ENCODE measurements around the gene PMS2.
"Not testable (repeated sequence)": the region's sequence is repeated elsewhere in the genome, so short reads cannot be mapped to it uniquely, and the experiment has no call there.

Gene PMS2, protein sequence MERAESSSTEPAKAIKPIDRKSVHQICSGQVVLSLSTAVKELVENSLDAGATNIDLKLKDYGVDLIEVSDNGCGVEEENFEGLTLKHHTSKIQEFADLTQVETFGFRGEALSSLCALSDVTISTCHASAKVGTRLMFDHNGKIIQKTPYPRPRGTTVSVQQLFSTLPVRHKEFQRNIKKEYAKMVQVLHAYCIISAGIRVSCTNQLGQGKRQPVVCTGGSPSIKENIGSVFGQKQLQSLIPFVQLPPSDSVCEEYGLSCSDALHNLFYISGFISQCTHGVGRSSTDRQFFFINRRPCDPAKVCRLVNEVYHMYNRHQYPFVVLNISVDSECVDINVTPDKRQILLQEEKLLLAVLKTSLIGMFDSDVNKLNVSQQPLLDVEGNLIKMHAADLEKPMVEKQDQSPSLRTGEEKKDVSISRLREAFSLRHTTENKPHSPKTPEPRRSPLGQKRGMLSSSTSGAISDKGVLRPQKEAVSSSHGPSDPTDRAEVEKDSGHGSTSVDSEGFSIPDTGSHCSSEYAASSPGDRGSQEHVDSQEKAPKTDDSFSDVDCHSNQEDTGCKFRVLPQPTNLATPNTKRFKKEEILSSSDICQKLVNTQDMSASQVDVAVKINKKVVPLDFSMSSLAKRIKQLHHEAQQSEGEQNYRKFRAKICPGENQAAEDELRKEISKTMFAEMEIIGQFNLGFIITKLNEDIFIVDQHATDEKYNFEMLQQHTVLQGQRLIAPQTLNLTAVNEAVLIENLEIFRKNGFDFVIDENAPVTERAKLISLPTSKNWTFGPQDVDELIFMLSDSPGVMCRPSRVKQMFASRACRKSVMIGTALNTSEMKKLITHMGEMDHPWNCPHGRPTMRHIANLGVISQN

DNA sequence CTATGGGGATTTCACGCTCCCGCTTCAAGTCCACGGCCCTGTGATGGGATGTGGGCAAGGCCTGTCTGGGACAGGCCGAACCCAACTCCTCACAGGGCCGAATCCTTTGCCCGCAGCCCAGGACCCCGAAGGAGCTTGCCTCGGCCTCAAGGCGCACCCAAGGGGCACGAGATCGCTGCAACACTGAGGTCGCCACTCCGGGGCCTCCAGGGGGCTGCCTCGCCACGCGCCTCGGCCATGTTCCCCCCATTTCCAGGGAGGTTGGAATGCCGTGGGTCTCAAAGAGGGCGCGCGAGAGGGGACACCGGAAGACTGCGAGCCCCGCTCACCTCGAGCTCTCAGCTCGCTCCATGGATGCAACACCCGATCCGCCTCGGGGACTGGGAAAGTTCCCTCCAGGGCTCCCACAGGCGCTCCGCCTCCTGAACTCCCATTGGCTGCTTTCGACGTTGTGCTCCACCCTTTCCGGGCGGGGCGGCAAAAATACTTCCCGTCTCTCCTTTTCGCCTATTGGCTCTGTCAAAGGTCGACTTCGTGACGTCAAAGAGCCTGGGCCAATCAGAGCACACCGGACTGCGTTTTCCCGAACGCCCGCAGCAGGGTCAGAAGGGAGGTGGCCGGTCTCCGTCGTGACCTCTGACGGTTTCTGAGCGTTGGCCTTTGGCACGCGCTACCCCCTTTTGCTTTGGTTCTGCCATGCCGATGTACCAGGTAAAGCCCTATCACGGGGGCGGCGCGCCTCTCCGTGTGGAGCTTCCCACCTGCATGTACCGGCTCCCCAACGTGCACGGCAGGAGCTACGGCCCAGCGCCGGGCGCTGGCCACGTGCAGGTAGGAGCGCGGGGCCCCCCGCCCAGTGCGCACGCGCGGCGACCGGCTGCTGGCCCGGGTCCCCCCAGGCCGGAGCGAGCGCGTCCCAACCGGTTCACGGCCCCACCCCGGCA, at the start of gene PMS2, which contains the start of gene AIMP2:
PMS2 (minus strand) TSS at position 382 of the 944 bp plus-strand sequence; CDS start at position 352, 30 bp downstream.
AIMP2 (plus strand) TSS at position 605 of the 944 bp plus-strand sequence; CDS start at position 697, 92 bp downstream.
- peak; percentile 98 for DNase-seq (ENCODE audit: low spot score)

DNA sequence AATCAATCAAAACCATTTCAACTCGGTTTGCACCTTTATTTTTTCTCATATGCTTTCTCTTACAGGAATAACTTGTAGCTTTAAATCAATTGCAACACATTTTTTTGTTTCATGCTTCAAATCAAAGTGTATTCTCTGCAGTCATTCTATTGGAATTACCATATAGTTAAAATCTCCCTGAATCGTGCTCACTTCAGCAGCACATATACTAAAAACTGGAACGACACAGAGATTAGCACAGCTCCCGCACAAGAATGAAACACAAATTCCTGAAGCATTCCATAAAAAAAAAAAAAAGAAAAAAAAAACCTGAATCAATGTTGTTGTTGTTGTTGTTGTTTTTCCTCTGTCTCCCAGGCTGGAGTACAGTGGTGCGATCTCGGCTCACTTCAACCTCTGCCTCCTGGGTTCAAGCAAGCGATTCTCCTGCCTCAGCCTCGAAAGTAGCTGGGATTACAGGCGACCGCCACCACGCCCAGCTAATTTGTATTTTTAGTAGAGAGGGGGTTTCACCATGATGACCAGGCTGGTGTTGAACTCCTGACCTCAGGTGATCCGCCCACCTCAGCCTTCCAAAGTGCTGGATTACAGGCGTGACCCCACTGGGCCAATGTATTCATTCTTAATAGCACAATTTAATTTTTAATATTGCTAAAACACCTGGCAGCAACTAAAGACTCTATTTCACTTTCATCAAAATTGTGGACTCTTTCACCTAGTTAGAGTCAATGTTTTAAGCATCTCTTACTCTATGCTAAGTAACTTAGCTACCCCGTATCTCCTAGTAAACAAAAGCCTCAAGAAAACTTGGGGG, 48.7 kb upstream of the PMS2 start:
- DNase-seq (ENCODE audit: low spot score): no peak

DNA sequence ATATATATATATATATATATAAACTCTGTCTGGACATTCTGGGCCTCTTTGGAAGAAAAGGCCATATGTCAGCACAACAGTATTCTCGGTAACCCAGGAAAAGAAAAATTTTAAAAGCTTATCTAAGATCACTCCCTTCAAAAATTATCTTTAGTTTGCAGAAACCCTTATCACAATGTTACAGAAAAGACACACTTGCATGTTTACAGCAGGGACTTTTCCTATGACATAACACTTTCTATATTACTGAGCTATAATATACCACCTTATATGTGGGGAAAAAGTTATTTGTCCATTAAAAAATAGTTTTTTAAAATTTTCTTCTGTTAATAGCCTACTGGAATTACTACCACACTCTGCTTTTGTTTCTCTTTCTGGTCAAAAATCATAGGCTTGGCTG, 47.8 kb upstream of the PMS2 start:
- no peak for DNase-seq (ENCODE audit: low spot score)

DNA sequence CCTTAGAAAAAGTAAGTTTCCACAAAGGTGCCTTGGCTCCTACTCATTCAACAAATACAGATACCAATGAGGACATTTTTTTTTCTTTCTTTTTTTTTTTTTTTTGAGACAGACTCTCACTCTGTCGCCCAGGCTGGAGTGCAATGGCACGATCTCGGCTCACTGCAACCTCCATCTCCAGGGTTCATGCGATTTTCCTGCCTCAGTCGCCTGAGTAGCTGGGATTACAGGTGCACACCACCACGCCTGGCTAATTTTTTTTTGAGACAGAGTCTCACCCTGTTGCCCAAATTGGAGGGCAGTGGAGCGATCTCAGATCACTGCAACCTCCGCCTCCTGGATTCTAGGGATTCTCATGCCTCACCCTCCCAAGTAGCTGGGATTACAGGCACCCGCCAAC, 42.3 kb upstream of the PMS2 start:
- DNase-seq (ENCODE audit: low spot score): not testable (repeated sequence)

DNA sequence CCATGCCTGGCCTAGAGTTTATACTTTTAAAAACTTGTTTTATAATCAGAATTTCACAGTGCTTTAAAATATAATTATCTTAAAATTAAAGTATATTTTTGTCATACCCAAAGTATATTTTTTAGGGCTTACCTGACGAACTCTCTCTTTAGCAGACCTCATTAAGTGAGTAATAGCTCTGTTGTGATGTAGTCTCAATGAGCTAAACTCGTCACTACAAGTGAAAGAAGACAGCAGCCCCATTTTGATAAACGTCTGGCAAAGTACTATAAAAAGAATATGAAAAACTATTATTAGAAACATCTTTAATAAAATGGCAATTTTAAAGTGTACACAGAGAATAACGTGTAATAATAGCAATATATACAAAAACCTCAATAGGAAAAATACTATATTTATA, 40.9 kb upstream of the PMS2 start:
- no peak for DNase-seq (ENCODE audit: low spot score)

DNA sequence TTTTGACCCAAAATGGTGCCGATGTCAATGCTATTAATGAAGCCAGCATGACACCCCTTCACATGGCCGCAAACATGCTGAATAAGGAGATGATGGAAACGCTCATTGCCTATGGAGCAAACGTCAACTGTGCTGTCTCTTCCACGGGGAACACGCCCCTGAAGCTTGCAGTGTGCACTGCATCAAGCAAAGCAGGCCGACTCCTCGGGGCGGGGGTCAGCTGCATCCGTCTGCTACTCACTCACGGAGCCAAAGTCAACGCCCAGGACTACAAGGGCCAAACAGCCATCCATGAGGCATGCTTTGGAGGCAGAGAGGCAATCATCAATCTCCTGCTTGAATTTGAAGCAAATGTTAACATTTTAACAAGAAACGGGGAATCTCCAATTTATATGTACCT, 26.8 kb upstream of the PMS2 start:
- no peak for DNase-seq (ENCODE audit: low spot score)

DNA sequence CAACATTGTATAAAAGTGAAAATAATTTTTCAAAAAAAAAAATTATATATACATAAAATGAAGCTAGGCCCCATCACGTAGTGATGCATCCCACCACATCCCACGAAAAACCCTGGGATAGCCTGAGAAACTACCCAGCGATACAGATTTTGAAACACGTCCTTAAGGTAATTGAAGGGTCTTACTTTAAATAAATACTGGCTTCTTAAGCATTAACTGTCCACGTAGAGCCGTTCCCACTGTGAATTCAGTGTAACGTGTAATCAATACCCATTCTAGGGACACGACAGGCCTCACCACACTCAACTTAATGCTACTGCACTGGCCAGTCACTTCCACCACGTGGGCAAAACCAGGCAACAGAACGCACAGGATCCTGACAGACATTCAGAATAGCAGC, 26.3 kb upstream of the PMS2 start:
- DNase-seq (ENCODE audit: low spot score): no peak

DNA sequence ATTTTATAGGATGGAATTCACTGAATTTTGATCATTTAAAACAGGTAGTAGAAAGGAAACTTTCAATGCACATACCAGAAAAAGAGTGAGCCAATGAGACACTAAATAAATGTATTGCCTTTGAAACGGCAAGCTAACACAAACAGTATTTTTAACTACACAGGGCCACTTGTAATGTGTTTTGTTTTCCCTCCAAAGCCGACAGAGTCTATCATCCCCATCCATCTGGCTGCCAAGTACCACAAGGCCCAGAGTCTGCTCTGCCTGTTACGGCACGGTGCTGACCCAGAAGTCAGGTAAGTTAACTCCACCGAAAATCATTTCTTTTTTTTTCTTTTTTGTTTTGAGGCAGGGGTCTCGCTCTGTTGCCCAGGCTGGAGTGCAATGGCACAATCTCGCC, 23.8 kb upstream of the PMS2 start:
- no peak for DNase-seq (ENCODE audit: low spot score)

DNA sequence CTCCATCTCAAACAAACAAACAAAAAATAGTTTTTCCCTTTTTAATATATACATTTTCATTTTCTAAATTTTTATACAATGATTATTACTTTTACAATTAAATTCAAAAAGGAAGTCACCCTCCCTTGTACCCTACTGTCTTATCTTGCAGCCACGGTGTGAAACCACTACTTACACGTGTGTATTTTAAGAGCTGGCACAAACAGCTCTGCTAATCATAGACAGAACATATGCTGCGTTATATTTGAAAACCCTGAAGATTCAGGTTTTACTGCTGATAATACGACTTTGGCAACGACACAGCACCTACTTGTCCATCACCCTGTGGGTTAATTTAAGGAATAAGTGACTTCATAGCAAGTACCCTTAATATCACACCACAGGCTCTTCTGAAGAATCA, 23.3 kb upstream of the PMS2 start:
- no peak for DNase-seq (ENCODE audit: low spot score)

DNA sequence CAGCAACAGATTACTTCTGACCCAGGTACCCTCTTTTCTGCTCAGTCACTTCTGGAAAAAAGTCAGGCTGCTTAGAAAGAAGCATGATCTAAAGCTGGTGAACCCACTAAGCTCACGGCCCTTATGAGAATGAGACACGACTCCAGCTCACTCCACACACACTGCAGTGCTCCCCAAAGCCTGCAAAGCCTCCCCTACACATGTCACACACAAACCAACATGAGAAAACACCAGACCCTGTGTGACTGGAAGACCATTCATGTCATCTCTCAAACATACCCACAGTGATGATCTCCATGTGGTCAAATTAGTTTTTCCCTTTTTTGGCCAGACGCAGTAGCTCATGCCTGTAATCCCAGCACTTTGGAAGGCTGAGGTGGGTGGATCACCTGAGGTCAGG, 22.7 kb upstream of the PMS2 start:
- no peak for DNase-seq (ENCODE audit: low spot score)

DNA sequence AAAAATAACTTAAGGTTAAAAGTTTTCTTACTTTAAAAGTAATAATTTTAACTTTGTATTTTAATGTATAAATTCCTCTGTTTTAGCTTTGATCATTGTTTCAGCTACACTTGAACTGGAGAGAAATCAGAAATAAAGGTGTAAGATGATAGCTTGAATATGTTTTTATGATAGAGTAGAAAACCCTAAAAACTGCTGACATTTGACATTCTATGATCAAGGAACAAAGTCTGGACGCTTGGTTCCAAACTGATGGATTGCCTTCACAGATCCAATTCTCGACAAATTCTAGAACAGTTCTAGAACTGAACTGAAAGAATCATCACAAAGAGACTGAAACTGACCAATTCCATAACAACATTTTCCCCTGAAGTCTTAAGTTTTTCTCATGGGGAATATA, 22.1 kb upstream of the PMS2 start, which contains the start of gene ANKRD61:
ANKRD61 (plus strand) TSS at position 389 of the 400 bp plus-strand sequence; CDS start at position 389, 0 bp downstream.
- DNase-seq (ENCODE audit: low spot score): no peak

DNA sequence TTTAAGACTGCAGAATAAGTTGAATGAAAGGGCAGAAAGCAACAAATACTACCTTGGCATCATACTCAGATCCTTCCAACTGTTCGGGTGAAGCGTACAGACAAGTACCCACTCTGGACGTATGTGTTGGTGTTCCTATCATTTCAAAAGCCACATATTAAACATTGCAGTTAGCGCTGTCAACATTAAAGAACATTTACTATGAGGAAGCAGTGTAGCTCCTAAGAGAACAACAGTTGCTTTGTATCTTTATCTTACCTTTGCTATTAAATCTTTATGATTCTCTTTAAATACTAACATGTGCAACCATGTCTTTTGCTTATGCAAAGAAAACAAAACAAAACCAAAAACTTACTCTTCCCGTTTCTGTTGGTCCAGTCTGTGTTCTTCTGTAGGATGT, 19.7 kb upstream of the PMS2 start:
- DNase-seq (ENCODE audit: low spot score): no peak

DNA sequence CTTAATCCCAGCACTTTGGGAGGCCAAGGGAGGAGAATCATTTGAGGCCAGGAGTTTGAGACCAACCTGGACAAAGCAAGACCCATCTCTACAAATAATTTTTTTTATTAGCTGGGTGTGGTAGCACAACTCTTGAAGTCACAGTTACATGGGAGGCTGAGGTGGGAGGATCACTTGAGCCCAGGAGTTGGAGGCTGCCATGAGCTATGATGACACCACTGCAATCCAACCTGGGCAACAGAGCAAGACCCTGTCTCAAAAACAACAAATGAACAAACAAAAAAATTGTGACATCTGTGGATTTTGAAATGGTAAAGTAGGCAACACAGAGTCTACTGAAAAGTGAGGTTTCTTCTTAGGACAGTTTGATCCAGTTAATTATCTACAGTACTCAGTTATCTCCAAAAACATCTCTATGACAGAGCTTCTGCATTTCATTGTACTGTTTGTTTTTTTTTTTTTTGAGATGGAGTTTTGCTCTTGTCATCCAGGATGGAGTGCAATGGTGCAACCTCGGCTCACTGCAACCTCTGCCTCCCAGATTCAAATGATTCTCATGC, 19.0 kb upstream of the PMS2 start:
- DNase-seq (ENCODE audit: low spot score): no peak

DNA sequence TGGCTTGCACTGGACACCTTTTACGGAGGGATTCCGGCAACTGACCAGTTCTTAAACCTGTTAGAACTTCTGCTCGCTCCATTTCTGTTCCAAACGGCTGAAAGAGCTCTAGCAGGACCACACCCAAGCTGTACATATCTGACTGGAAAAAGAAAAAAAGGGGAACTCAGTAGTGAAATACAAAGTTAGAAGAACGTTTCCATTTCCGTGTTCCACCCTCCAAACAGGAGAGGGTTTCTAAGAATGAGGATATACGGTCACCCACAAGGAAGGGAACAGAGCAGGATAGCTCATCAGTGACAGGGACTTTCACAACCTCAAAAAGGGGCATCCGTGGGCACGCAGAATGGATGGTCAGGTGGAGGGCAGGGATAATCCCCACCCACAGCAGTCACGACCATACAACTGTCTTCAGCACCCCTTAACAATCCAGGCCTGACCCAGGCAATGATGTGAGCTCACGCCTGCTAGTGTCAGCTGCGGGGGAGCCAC, 18.0 kb upstream of the PMS2 start:
- DNase-seq (ENCODE audit: low spot score): no peak

DNA sequence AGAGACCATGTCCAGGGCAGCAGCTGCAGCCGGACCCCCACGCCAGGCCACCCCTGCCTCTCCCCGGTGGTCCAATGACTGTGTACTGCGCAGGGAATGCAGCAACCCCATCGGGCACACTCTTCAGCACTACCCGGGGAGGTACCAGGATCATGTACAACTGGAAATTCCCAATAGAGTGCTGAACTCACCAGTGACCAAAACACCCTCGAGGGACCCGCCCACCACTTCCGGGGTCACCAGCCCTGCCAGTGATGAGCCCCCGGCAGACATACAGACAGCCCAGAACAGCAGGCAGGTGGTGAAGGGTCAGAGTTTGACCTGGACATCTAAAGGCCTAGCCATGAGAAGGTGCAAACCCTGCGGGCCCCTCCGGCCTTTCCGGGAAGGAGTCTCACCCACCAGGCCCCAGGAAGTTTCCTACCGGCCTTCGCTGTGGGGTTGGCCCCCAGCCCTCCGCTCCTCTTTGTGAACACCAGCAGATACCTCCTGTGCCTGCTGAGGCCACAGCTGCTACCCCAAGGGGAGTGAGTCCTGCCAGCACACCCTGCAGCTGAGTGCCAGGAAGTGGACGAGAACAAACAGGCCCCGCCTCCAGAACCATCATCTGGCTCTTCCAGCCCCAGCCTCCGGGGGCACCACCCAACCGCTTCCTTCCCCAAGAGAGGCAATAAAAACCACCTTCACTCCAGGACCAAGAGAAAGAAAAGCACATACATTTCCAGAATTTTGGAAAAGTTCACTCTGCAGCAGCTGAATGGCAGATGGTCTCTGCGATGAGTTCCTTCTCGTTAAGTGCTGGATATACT, 17.4 kb upstream of the PMS2 start:
- DNase-seq (ENCODE audit: low spot score): peak; percentile 19

DNA sequence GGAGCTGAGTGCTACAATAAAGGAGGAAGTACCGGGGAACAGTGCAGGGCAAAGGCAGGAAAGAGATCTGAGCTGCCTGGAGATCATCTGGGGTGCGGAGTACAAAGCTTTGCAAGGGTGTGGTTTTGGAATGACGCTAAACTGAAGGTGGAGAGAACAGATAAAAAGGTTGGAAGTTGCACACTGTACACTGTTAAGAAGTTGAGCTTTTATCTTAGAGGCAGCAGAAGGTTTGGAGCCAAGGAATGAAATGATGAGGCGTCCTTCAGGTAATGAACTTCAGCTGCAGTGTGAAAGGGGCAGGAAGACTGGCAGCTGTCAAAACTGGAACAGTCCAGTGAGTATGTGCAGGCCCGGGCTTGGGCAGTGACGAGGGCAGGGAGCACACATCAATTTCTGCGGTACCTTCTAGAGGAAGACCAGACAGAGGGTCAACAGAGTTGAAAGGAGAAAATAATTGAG, 15.2 kb upstream of the PMS2 start:
- DNase-seq (ENCODE audit: low spot score): no peak

DNA sequence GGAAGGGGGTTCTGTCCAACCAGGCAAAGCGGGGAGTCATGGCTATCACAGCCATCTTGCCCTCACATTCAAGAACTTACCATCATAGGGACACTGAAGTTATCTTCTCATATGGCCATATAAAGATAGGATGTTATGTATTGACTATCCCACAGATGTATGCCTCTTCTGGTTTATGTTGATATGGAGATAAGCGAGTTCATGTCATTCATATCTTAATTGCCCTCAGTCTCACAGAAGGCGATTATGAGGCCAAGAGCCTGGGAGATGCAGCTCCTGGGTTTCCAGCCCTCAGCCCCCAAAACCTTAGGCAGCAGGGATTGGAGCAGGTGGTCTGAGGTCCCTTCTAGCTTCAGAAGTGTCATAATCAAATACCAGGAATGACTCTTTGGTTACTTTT, 13.9 kb upstream of the PMS2 start:
- no peak for DNase-seq (ENCODE audit: low spot score)

DNA sequence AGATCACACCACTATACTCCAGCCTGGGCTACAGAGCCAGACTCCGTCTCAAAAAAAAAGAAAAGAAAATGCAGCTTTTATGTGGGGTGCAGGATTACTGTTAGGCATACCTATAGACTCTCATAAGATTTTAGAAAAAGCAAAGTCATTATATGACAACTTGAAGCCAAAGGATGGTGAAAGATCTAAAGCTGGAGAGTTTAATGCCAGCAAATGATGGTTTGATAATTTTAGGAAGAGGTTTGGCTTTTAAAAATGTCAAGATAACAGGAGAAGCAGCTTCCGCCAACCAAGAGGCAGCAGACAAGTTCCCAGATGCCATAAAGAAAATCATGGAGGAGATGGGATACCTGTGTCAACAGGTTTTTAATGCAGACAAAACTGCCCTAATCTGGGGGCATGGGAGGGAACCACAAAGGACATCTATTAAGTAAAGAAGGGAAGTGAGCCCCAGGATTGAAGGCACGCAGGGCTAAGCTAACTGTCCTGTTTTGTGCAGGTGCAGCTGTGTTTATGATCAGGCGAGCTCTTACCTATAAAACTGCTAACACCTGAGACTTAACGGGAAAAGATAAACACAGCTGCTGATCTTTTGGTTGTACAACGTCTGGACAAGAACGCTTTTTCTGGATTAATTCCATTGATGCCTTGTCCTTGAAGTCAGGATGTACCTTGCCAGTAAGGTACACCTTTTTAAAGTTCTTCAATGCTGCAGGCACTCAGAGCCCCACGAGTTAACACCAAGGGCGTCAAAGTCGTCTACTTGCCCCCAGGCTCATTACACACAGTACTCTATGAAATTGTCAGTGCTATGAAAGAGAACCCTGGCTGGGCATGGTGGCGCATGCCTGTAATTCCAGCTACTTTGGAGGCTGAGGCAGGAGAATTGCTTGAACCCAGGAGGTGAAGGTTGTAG, 11.8 kb upstream of the PMS2 start:
- no peak for DNase-seq (ENCODE audit: low spot score)

DNA sequence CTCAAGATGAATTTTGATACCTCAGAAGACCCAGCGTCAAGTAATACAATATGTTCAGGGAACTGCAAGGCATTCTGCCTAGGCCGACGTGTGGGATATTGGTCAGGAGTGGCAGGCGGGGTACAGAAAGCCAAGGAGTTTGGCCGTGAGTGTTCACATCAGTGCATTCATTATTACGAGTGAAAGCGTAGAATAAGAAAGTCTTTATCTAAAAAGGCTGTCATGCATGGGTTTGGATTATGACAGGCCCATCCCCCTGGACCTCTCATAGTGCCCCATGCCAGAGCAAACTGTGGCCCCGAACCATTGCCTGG, 7.8 kb upstream of the PMS2 start:
- DNase-seq (ENCODE audit: low spot score): no peak
